Peyer's patch (tissue), 4 donors: Measurements from ENCODE around the gene DERL2.
"Not testable (repeated sequence)": the region's sequence is repeated elsewhere in the genome, so short reads cannot be mapped to it uniquely, and the experiment has no call there.

ENCODE experiments used
- POLR2A ChIP-seq, 2 donors: fragments of 450-650 bp; IDR thresholded peaks; one replicate each; pipeline ENCODE4 v1.5.1; 2017; ENCODE audit warnings: antibody characterized with exemption in 2 of 2, mild to moderate bottlenecking in 2 of 2, moderate library complexity in 2 of 2
- TF ChIP-seq, protein P1 (sequence below), 6 experiments: fragments of 450-650 bp in 4 of 6; fragments of 200-600 bp in 2 of 6; sonication (generic) in 1 of 6; IDR thresholded peaks; one replicate each; pipeline ENCODE4 v1.5.1; 2017 to 2019; ENCODE audit warnings: antibody characterized with exemption in 6 of 6, mild to moderate bottlenecking in 3 of 6, moderate library complexity in 1 of 6

- TF ChIP-seq, protein P1, sequence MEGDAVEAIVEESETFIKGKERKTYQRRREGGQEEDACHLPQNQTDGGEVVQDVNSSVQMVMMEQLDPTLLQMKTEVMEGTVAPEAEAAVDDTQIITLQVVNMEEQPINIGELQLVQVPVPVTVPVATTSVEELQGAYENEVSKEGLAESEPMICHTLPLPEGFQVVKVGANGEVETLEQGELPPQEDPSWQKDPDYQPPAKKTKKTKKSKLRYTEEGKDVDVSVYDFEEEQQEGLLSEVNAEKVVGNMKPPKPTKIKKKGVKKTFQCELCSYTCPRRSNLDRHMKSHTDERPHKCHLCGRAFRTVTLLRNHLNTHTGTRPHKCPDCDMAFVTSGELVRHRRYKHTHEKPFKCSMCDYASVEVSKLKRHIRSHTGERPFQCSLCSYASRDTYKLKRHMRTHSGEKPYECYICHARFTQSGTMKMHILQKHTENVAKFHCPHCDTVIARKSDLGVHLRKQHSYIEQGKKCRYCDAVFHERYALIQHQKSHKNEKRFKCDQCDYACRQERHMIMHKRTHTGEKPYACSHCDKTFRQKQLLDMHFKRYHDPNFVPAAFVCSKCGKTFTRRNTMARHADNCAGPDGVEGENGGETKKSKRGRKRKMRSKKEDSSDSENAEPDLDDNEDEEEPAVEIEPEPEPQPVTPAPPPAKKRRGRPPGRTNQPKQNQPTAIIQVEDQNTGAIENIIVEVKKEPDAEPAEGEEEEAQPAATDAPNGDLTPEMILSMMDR (IDR thresholded peaks at IDR 0.05), result not testable (repeated sequence)
- not testable (repeated sequence) for TF ChIP-seq POLR2A (IDR thresholded peaks at IDR 0.05)
These were observed 50.1 kb downstream of the DERL2 start for GRCh38 chr17:5435781-5436315.
